ENCODE data around the gene STAT1.
A peak's percentile ranks its signal among the peaks of the same experiment; 100 is the strongest.

STAT1 gene

DNA sequence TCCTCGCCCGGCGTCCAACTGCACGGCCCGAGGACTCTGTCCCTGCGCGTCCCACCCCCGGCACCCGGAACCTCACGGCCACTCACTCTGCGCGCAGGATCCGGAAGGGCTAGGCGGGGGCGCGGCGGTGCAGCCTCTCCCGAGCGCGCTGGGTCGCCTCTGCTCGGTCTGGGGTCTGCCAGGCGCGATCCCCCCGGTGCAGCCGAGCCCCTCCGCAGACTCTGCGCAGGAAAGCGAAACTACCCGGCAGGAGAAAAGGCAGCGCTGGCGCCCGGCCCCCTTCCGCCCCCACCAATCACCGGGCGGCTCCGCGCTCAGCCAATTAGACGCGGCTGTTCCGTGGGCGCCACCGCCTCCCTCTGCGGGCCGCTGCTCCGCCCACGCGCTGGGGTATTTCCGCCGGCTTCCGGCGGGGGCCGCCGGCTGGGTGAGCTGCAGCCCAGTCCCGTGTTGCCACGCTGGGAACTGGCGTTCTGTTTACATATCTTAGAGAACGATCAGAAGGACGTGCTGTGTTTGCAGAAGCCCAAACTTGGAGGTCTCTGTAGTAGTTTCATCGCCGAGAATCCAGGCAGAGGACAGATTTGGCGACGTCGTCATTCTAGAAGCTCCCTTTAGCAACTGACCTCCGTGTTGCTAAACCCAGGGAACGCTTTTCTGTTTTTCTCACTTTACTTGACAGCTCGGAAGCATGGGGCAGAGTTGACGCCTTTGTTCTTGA lies at the start of gene STAT1:
Gene STAT1 (minus strand): TSS at position 240 of the 721 bp plus-strand sequence. CDS start 4,168 bp downstream, outside the sequence.
- peak; percentile 98 for DNase-seq (ENCODE audit: low spot score)

DNA sequence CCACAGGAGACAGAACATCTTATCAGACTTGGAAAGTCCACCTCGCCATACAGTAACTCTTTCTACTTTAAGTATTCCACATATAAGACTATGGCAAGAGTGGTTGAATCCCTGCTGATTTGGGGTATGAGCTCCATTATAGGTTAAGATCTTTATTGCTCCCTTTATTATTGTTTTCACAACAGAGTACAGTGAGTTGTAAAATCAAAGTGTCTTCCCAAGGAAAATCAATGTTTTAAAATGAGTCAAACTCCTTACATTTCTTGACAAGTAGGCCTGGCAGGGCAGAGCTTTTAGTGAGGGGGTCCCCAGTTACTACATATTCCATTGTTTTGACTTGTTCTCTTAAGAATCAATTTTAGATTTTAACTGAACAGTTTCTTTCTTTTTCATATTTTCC lies 49.6 kb upstream of the STAT1 start:
- no peak for DNase-seq (ENCODE audit: low spot score)

DNA sequence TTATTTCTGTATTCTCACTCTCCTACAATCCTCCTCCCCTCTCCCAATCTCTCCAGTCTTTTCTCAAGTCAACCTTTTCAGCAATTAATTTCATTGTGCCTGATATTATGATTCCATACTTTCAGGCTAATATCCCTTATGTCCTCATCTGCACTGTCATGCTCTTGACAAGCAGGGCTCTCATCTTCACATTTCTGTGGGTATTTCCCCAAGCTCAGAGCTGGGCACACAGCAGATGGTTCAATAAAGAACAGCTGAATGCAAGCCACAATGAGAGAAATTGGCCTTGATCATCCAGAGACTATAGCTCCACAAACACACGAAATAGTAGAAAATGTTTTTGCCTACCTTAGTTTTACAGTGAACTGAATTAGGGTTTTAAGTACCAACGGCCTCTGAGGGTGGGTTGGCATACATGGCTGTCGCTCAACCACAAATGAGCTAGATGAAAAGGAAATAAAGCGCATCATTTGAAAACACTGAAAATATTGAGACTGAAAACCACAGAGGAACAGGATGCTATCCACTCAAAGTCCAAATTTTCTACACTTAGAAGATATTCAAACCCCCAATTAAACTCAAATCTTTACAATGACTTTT lies 47.5 kb upstream of the STAT1 start:
- DNase-seq (ENCODE audit: low spot score), result no peak

DNA sequence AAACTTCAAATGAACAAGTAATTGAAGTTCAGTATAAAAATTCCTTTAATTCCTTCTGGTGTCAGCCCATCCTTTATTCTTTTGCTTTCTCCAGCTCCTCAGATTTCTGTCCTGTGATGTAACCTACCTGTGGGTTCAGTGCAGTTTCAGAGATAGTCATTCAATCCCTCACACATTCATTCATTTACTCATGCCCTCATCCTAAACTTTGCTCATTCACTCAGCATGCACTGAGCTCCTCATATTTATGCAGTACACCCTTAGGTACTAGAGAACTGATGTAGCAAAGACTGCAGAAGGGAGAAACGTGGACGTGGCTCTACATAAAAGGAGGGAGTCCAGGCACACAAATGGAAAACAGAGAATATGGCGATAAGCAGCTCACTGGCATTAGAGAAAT lies 45.3 kb upstream of the STAT1 start:
- no peak for DNase-seq (ENCODE audit: low spot score)

DNA sequence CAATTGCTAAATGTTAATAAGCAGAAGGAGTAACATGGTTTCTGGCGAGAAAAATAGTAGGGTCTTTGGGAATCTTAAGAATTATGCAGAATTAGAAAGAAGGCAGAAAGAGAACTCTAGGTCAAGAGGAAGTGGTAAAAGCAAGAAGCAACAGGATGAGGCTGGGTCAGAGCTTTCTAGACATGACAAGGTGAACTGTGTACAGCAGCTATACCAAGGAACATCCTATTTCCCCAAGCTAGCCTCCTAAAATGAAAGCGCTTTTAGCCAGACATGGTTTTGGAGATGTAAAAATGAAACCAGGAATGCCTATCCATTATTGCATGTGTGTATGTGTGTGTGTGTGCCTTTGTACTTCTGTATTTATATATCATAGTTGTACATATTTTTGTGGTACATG lies 42.3 kb upstream of the STAT1 start:
- DNase-seq (ENCODE audit: low spot score), result no peak

DNA sequence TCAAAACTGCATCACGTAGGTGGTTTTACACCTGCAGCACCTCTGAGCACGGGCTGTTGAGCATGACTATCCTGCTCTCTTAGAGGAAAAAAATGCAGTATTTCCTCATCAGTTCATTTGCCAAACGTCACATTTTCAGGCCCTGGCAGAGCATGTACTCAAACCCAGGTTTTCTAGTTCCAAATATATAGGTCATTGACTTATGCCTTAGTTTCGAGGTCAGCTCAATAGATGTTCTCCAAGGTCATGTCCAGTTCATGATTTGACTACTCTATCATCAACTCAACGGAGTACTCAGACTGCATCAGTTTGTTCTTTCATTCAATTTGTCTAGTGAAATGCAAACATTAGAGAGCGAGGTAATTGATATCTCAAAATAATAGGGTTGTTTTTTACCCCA lies 39.3 kb upstream of the STAT1 start:
- DNase-seq (ENCODE audit: low spot score), result no peak

DNA sequence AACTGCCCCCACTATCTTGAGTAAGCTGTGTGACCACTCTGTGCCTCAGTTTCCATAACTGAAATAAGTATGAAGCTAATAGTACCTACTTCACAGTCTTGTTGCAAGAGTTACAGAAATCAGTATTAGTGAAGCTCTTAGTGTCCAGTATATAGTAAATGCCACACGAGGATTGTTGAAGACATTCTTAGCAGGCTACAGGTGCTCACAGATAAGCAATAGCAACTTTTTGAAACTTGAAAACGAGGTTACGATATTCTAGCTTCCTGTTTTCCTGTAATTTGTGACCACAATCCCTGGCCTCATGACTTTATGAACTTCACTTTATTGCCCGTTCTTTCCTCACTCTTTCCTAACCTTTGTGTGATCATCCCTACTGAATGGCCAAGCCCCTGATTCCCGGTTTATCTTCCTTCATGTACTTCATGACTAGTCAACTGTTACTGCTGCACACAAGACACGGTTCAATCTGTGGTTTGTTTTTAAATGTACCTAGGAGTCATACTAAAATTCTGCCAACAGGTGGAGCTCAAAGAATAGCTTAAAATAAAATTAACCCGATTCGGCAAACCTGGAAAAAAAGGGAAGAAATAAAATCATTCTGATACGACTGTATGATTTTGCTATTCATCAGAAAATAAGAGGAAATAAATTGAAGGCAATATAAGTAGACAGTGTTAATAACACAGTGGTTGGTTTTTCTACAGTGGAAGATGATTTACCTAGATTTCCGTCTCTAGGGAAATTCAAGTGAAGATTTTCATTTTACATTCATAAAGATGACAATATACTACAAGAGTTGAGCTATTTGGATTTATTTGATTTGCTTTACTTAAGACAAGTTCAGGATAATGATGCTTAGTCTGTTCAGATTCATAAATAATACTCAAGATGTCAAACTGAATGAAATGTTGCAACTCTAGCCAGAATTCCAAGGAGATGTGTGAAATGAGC lies 38.1 kb upstream of the STAT1 start:
- DNase-seq (ENCODE audit: low spot score), result peak; percentile 45

DNA sequence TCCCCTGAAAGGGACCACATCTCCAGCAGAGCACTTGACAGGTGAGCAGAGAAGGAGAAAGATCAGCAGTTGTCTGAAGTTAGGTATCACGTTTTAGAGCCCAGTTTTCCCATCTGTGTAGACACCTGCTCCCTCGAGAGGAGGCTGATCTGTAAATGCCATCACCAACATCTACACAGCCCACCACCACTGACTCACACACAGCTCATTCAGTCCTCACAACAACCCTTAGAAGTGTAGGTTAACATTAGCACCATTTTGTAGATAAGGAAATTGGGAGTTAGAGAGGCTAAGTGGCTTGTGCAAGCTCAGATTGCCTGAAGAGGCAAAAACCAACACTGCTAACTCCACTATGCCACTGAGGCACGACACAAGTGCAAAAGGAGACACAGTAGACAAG lies 37.2 kb upstream of the STAT1 start:
- DNase-seq (ENCODE audit: low spot score), result no peak

DNA sequence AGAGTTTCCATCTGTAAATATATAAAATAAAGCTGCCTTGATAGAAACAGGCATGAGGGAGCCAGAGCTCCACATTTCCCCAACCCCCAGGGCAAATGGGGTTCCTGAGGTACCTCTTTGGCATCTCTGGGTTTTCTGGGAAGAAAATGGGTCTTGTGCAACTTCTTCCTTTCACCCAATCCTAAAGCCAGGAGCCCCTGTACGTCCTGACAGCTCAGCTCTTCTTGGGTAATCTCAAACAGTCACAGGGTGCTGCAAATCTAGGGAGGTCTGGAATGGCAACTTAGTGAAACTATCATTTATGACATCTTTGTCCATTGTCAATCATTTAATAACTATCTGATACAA lies 36.6 kb upstream of the STAT1 start:
- peak; percentile 72 for DNase-seq (ENCODE audit: low spot score)

DNA sequence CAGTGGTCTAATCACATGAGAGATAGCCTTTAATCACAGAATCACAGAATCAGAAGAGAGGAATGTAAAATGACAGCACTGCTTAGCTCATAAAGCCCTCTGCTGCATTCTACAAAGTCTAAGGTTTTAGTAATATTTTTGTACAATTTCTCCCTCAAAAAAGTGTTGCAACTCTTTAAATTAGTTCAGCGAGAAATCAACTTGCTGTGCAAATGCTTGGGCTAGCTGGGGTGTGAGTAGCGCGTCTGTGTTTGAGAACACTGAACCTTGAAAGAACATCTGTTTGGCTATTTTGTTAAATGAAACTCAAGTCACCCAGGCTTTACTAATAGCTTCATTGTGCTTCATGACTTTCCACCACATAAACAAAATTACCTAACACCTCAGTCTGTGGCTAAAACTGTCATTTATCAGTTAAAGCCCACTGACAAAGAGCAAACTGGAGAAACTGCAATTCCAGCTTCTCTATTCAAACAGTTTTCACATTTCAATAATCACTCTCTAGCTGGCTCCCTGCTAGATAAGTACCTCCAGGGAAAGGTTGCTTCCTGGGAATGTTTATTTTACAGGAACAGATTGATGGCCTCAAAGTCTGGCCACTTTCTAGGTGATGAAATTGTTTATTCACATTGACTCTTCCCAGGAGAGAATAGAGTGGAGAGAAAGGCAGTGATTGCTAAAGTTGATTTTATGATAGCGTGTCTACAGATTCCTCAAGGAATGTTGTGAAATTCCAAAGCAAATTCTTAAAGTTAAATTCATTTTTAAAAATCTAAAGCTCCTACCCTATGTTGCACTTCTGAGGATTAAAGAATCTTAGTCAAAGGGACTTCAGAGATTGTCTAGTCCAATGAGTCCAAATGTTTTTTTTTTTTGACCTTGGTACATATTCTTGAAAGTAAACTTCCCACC lies 36.0 kb upstream of the STAT1 start:
- DNase-seq (ENCODE audit: low spot score), result peak; percentile 55

DNA sequence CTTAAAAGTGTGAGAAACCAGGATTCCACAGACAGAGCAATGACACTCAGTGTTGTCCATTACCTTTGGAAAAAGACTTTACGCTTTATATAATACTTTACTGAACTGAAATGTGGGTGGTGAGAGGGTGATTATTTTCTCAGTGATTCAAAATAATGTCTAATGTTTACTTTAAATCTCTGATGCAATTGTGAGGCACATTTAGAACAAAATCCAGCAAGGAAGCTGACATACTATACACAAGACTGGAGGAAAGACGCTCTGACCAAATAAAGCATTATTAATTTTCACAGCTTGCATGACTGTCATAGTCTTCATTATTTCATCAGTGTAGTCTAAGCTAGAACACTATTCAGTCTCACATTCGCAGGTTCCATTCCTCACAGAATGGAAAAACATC lies 34.1 kb upstream of the STAT1 start:
- DNase-seq (ENCODE audit: low spot score), result no peak

DNA sequence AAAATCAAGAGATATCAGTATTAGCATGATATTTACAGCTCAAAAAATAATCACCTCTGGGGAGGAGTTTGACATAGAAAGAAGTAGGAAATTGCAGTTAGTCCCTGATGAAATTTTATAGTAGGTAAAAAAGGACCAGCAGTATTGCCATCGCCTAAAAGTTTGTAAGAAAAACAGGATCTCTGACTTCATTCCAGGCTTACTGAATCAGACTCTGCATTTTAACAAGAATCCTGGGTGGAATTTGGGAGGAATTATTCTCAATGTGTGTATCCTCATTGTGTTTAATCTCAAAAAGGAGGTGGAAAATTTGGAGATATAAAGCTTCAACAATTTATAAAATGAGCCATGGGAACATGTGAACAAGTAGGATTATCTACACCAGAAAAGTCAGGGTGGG lies 31.2 kb upstream of the STAT1 start:
- peak; percentile 29 for DNase-seq (ENCODE audit: low spot score)

DNA sequence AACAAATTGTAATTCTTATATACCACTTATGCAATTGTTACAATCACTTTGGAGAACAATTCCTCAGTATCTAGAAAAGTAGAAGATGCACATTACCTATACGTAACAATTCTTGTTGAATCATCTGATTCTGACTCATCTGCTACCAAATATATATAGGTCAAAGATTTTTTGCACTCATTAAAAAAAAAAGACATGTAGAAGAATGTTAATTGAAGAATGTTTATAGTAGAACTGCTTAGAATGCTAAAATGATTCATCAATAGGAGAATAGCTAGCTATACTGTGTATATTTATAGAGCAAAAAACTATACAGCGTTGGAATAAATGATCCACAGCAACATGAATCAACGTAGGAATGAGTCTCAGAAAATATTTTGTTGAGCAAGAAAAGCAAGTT lies 29.5 kb upstream of the STAT1 start:
- no peak for DNase-seq (ENCODE audit: low spot score)

DNA sequence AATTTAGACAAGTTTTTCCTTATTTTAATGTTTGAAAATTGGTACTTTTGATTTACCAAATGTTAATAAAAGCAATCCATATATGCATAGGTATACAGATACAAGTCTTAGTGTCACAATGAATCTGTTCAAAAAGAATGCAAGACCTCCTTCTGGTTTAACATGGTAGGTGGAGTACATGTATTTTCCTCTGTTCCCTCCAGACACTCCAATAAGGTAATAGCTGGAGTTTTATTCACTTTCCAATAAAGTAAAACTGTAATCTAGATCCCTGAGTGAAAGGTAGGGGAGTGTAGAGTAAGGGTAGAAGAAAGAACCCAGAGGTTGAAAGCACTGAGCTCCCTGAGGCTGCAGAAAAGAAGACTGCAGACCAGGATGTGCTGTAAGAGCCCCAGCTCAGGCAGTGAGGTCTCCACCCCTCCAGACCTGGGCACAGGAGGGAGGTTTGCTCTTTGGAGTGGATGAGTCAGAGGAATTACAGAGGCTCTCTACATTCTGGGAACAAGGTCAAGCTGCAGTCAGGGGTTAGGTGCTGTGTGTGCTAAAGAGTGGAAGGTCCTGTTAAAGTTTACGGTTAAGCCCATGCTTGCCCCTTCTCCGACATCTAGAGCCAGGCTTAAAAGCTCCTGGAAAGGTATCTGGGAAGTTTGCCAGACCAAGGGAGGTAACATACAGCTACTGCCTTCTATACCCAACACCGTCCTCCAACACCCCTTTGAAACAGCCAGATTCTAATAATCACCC lies 27.6 kb upstream of the STAT1 start:
- no peak for DNase-seq (ENCODE audit: low spot score)

DNA sequence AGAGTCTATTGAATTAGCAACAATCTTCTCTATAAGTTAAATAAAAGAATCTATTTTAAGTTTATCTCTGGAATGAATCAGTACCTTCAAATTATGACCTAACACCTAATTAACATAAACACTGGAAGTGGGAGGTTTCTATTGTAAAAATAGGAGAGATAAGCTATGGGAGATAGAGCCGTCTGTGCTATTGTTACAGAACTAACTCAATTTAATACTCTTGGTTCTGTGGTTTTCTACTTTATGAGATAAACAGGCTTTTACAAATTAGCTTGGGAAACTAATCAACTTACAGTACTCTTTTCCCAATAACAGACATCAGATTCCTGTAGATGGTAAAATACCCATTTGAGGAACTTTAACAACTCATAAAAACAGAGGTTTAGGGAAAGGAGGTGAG lies 25.6 kb upstream of the STAT1 start:
- no peak for DNase-seq (ENCODE audit: low spot score)

DNA sequence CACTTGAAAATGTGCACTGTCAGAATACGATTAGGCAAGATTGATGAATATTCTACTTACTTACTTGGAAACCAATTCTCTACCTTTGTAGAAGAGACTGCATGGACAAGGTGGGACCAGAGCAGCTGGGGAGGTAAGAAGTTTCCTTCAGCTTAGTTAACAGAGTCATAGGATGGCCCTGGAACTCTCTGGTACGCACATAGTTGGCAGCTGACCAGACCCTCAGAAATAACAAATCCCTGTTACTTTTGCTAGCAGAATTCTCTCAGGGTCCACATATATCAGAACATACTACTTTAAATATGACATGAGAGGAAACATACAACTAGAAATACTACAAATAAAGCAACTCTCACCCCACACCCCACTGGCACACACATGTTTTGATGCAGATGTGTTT lies 24.8 kb upstream of the STAT1 start:
- DNase-seq (ENCODE audit: low spot score), result no peak

DNA sequence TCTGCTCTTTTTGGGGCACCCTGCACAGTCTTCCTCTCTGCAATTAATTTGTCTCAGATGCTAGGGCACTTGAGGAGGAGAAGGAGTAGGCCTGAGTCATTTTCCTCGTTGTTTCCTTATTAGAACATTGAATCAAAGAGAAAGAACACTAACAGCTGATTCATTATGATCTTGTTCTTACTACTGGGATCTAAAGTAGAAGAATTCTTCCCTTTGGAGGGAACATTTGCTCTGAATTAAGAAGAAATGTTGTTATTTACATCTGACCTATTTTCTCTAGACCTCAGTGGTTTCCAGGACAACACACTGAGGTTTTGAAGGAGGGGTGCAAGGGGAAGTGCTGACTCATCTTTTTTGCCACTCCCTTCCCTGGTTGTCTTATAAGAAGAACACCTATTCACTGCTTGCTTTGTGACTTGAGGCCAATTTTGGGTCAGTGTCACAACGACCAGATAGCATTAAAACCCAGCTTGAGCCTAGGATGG lies 24.3 kb upstream of the STAT1 start:
- peak; percentile 57 for DNase-seq (ENCODE audit: low spot score)

DNA sequence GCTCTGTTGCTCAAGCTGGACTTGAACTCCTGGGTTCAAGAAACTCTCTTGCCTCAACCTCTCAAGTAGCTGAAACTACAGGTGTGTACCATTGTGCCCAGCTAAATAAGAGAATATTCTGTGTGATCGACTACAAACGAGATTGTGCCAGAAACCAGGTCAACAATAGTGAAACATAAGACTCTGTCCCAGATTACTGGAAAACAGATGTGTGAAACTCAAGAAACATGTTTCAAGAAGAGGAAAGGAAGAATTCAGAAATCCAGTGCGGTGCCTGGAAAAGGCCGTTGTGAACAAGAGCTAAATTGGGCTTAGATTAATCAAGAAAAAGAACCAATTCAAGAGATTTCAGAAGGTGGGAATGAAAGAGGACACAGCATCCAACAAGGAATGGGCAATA lies 23.4 kb upstream of the STAT1 start:
- DNase-seq (ENCODE audit: low spot score), result no peak

DNA sequence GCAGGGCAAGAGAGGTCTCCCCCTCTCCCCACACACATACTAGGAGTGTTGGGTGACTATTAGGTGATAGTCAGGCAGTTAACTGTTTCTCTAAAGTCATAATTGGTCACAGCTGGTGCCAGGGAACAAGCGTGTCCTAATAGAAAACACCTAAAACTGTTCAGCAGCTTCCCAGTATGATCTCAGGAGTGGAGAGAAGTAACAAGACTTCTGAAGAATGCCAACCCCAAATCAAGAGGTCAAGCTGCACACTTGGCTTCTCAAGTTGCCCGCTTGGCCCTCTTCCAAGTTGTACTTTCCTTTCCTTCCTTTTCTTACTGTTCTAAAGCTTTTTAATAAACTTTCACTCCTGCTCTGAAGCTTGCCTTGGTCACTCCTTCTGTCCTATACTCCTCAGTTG lies 22.4 kb upstream of the STAT1 start:
- no peak for DNase-seq (ENCODE audit: low spot score)

DNA sequence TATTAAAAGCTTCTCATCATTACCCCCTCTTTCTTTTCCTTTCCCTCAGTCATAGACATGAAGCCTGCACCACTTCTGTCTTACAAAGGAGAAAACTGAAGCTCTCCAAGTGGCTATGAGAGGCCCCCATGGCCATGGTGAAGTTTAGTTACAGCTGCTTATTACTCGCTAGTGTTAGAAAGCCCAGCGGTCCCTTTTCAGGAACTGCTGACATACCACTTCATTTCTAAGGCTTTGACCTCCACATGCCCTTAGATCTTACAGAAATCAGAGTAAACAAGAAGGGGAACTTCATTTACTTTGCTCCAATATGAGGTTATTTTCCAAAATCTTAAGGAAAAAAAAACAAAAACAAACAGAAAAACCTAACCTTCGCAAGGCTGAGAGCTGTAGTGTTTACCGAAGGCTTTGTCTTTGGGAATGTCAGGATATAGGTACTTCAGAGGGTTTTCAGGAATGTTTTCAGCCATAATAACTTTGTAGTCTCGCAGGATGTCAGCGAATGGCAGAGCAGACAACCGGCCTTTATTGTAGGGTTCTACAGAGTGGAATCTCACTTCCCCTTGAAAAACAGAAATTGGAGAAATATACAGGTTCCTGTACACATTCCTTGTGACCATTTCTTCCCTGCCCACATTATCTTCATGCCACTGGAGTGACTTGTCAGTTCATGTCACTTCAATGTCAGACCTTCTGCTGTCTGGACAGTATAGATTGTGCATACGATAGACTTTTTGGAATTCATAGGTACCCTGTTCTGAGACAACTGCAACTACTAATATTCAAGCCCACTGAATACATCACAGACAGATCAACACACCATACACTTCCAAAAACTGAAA lies 18.8 kb upstream of the STAT1 start:
- no peak for DNase-seq (ENCODE audit: low spot score)
